PC-3 (cell line): Measurements from ENCODE around the gene APIP. TPM values are rescaled to one million over a fixed set of nuclear protein-coding genes. Genes with fewer than 3 reads are reported as not detected.
A peak's percentile ranks its signal among the peaks of the same experiment; 100 is the strongest.

Source experiments
- ATAC-seq: fragments of 200-7000 bp; cut with Tn5 transposase; 2 replicates; pipeline ENCODE4 v1.9.1; 2020; ENCODE audit warnings: mild to moderate bottlenecking, moderate library complexity
- BruUV-seq: library from RNA; stranded (reverse); fragments of 400-500 nt; replicated peaks from 2 replicates; lab custom pipeline; 2021; lab: Mats Ljungman, UMichigan
- CTCF ChIA-PET: fragments of 300-600 bp; sonication (Branson Sonifier 250); formaldehyde crosslinking; loops from one replicate; lab custom pipeline; 2022; ENCODE audit warnings: antibody characterized with exemption; lab: Charles Lee
- POLR2A ChIA-PET: fragments of 300-600 bp; sonication (Branson Sonifier 250); formaldehyde crosslinking; loops from one replicate; lab custom pipeline; 2022; ENCODE audit warnings: antibody characterized with exemption; ENCODE audit not compliant: unreplicated experiment; lab: Charles Lee
- DNase-seq: peaks from one replicate; pipeline ENCODE4 v3.0.0-alpha.2; 2015
- H2AFZ ChIP-seq: fragments of 300-600 bp; sonication (generic); 2 replicates; pipeline ENCODE4 v1.6.0; 2016; ENCODE audit warnings: antibody characterized with exemption, low read length
- H3F3A ChIP-seq: fragments of 300-600 bp; sonication (generic); one replicate; pipeline ENCODE4 v1.6.0; 2017; ENCODE audit warnings: antibody characterized with exemption, low read length, control low read depth, mild to moderate bottlenecking; ENCODE audit not compliant: unreplicated experiment
- H3K27ac ChIP-seq: fragments of 300-600 bp; sonication (generic); 2 replicates; pipeline ENCODE4 v1.5.1; 2016; ENCODE audit warnings: mild to moderate bottlenecking, low read length
- H3K27me3 ChIP-seq: fragments of 300-600 bp; sonication (generic); 2 replicates; pipeline ENCODE4 v1.6.1; 2016; ENCODE audit warnings: low read length, mixed read lengths
- H3K36me3 ChIP-seq: fragments of 300-600 bp; sonication (generic); 2 replicates; pipeline ENCODE4 v1.6.1; 2016; ENCODE audit warnings: low read depth, mixed run types, low read length, mixed read lengths
- H3K4me1 ChIP-seq: fragments of 300-600 bp; sonication (generic); 2 replicates; pipeline ENCODE4 v1.5.1; 2016; ENCODE audit warnings: low read length; ENCODE audit not compliant: insufficient read depth
- H3K4me2 ChIP-seq: fragments of 300-600 bp; sonication (generic); 2 replicates; pipeline ENCODE4 v1.6.0; 2016; ENCODE audit warnings: low read length
- H3K4me3 ChIP-seq: fragments of 300-600 bp; sonication (generic); 2 replicates; pipeline ENCODE4 v1.5.1; 2016; ENCODE audit warnings: mild to moderate bottlenecking, low read length, mixed read lengths
- H3K79me2 ChIP-seq: fragments of 300-600 bp; sonication (generic); 2 replicates; pipeline ENCODE4 v1.6.1; 2017; ENCODE audit warnings: low read length, mixed read lengths
- H3K9ac ChIP-seq: fragments of 300-600 bp; sonication (generic); 2 replicates; pipeline ENCODE4 v1.6.0; 2016; ENCODE audit warnings: mild to moderate bottlenecking, low read length
- H3K9me2 ChIP-seq: fragments of 300-600 bp; sonication (generic); replicated peaks from 2 replicates; pipeline ENCODE4 v1.6.1; 2016; ENCODE audit warnings: mixed run types, low read length, mixed read lengths
- H3K9me3 ChIP-seq: fragments of 300-600 bp; sonication (generic); 2 replicates; pipeline ENCODE4 v1.6.1; 2016; ENCODE audit warnings: low read length, mixed read lengths
- H4K20me1 ChIP-seq: fragments of 300-600 bp; sonication (generic); 2 replicates; pipeline ENCODE4 v1.6.1; 2016; ENCODE audit warnings: low read length, mixed read lengths
- CTCF ChIP-seq: fragments of 300-600 bp; sonication (generic); conservative IDR thresholded peaks from 2 replicates; pipeline ENCODE4 v1.5.1; 2017; ENCODE audit warnings: antibody characterized with exemption, low read depth, mild to moderate bottlenecking, low read length
- EZH2 ChIP-seq: fragments of 300-600 bp; sonication (generic); IDR thresholded peaks from one replicate; pipeline ENCODE4 v1.6.1; 2017; ENCODE audit warnings: antibody characterized with exemption, mild to moderate bottlenecking, low read length; ENCODE audit not compliant: unreplicated experiment
- EZH2phosphoT487 ChIP-seq: fragments of 300-600 bp; sonication (generic); IDR thresholded peaks from 2 replicates; pipeline ENCODE4 v1.6.1; 2018; ENCODE audit warnings: mild to moderate bottlenecking, antibody characterized with exemption, low read length, borderline replicate concordance
- intact Hi-C: fragments of 100-400 bp; cut with micrococcal nuclease; formaldehyde crosslinking; loops from 2 replicates; pipeline ENCODE4 v1.9.0; 2023
- total RNA-seq: library from RNA; depleted of rRNA; stranded (reverse); fragments of >200 nt; gene quantifications from 2 replicates; pipeline ENCODE4 v1.2.3, GENCODE V29; 2014

The APIP gene
- total RNA-seq, 1 experiment from 2014 or later: 35.3 TPM

- no peak overlapping the region for H3K27ac ChIP-seq
- no peaks in the 10 kb centered on the region for H4K20me1 ChIP-seq
- no peaks in the 10 kb centered on the region for H3F3A ChIP-seq
- H3K36me3 ChIP-seq: no peaks in the 10 kb centered on the region
- POLR2A ChIA-PET: no interaction called here
- H3K4me3 ChIP-seq: no peak overlapping the region
- H2AFZ ChIP-seq: no peak overlapping the region
- ATAC-seq: peak; percentile 31; the same call in 1 of the 2 replicates
- intact Hi-C loops: no loop called here
- no peaks in the 10 kb centered on the region for H3K4me1 ChIP-seq
- H3K9me3 ChIP-seq: no peaks in the 10 kb centered on the region
- CTCF ChIA-PET: no interaction called here
- no TSS peak for BruUV-seq
- no peak overlapping the region for H3K9ac ChIP-seq
- H3K27me3 ChIP-seq: no peaks in the 10 kb centered on the region
- no peak overlapping the region for H3K4me2 ChIP-seq
- H3K9me2 ChIP-seq: no peaks in the 10 kb centered on the region
- peak; percentile 7 for DNase-seq
- no peaks in the 10 kb centered on the region for H3K79me2 ChIP-seq
- no peak for TF ChIP-seq EZH2
- TF ChIP-seq CTCF: no peak
- TF ChIP-seq EZH2phosphoT487: no peak
These were observed 43.6 kb upstream of the APIP start for GRCh38 chr11:34959770-34960169.

GRCh38 chr11:34957606-34958005 is 41.4 kb upstream of the APIP start:
- Histone ChIP-seq H3K4me1 (no peaks in the 10 kb centered on the region), H3K36me3 (no peaks in the 10 kb centered on the region), H3F3A (no peaks in the 10 kb centered on the region), H3K9me3 (no peaks in the 10 kb centered on the region), H3K79me2 (no peaks in the 10 kb centered on the region), H3K4me2 (no peak overlapping the region), H3K27ac (no peak overlapping the region), H4K20me1 (no peaks in the 10 kb centered on the region), H3K9ac (no peak overlapping the region), H3K27me3 (no peaks in the 10 kb centered on the region), H3K9me2 (no peaks in the 10 kb centered on the region), H2AFZ (no peak overlapping the region), H3K4me3 (no peak overlapping the region)
- POLR2A ChIA-PET: no interaction called here
- TF ChIP-seq CTCF (no peak), EZH2 (no peak), EZH2phosphoT487 (no peak)
- BruUV-seq: no TSS peak
- intact Hi-C loops: no loop called here
- ATAC-seq (no peak), DNase-seq (no peak)
- CTCF ChIA-PET: no interaction called here

GRCh38 chr11:34957206-34957605 is 41.0 kb upstream of the APIP start:
- POLR2A ChIA-PET: interaction anchor here (0.6 kb wide), 1 partner anchor 53 kb away, joined by 3 read pairs; no protein-coding TSS in a partner anchor
- H3K36me3 ChIP-seq: no peaks in the 10 kb centered on the region
- no peaks in the 10 kb centered on the region for H4K20me1 ChIP-seq
- no peaks in the 10 kb centered on the region for H3K4me1 ChIP-seq
- no peaks in the 10 kb centered on the region for H3K27me3 ChIP-seq
- H3K79me2 ChIP-seq: no peaks in the 10 kb centered on the region
- H3K27ac ChIP-seq: no peak overlapping the region
- H3K9me2 ChIP-seq: no peaks in the 10 kb centered on the region
- TF ChIP-seq EZH2 (no peak), CTCF (no peak), EZH2phosphoT487 (no peak)
- H3K9me3 ChIP-seq: no peaks in the 10 kb centered on the region
- intact Hi-C loops: no loop called here
- no peak overlapping the region for H3K4me3 ChIP-seq
- CTCF ChIA-PET: no interaction called here
- no peak overlapping the region for H3K9ac ChIP-seq
- no TSS peak for BruUV-seq
- H3F3A ChIP-seq: no peaks in the 10 kb centered on the region
- no peak overlapping the region for H3K4me2 ChIP-seq
- no peak overlapping the region for H2AFZ ChIP-seq
- ATAC-seq: no peak
- DNase-seq: no peak
